GM19372 (cell line): ENCODE measurements around the gene CKAP5.
"Not testable (repeated sequence)": the region's sequence is repeated elsewhere in the genome, so short reads cannot be mapped to it uniquely, and the experiment has no call there.

Experiments
- ATAC-seq: cut with Tn5 transposase; IDR thresholded peaks from one replicate; pipeline ENCODE4 v1.9.1; 2021; ENCODE audit warnings: mild to moderate bottlenecking, low read depth, moderate library complexity; ENCODE audit not compliant: unreplicated experiment

Gene CKAP5

GRCh38 chr11:46731545-46731944 is 114.5 kb downstream of the CKAP5 start:
- ATAC-seq = no peak

GRCh38 chr11:46729110-46730027 is 116.7 kb downstream of the CKAP5 start:
- ATAC-seq = no peak

GRCh38 chr11:46728659-46729040 is 117.4 kb downstream of the CKAP5 start:
- no peak for ATAC-seq

GRCh38 chr11:46727952-46728658 is 118.0 kb downstream of the CKAP5 start:
- no peak for ATAC-seq

- ATAC-seq = no peak
Measured at GRCh38 chr11:46726206-46726862, 119.7 kb downstream of the CKAP5 start.

GRCh38 chr11:46725338-46726205 is 120.5 kb downstream of the CKAP5 start:
- ATAC-seq = no peak

GRCh38 chr11:46724088-46724487 is 122.0 kb downstream of the CKAP5 start:
- ATAC-seq = no peak

- ATAC-seq = no peak
Measured at GRCh38 chr11:46723359-46723680, 122.8 kb downstream of the CKAP5 start.

GRCh38 chr11:46722566-46723358 is 123.3 kb downstream of the CKAP5 start:
- no peak for ATAC-seq

- ATAC-seq = no peak
Measured at GRCh38 chr11:46721286-46721685, 124.8 kb downstream of the CKAP5 start.

- ATAC-seq = no peak
Measured at GRCh38 chr11:46719543-46720218, 126.4 kb downstream of the CKAP5 start.

GRCh38 chr11:46719048-46719542 is 127.0 kb downstream of the CKAP5 start, which contains the start of gene F2:
F2 (plus strand) TSS chr11:46719213; CDS start chr11:46719236, 23 bp downstream.
- ATAC-seq = no peak

- ATAC-seq = no peak
Measured at GRCh38 chr11:46718155-46719019, 127.7 kb downstream of the CKAP5 start.

- not testable (repeated sequence) for ATAC-seq
Measured at GRCh38 chr11:46717825-46718154, 128.3 kb downstream of the CKAP5 start.

- ATAC-seq = no peak
Measured at GRCh38 chr11:46712874-46713576, 133.1 kb downstream of the CKAP5 start.

- ATAC-seq = no peak
Measured at GRCh38 chr11:46711303-46711702, 134.8 kb downstream of the CKAP5 start.

- no peak for ATAC-seq
Measured at GRCh38 chr11:46710821-46711269, 135.2 kb downstream of the CKAP5 start.
